IMR-90 (cell line): Measurements from ENCODE around the gene PPM1G.

Experiments used
- BHLHE40 ChIP-seq: fragments of 150-350 bp; IDR thresholded peaks from 2 replicates; pipeline ENCODE4 v1.6.1; 2016; ENCODE audit warnings: mild to moderate bottlenecking, low read depth, low read length
- CEBPB ChIP-seq: IDR thresholded peaks from 2 replicates; pipeline ENCODE4 v1.6.1; 2012; ENCODE audit warnings: low read depth, low read length, improper control_type of control experiment
- CTCF ChIP-seq: conservative IDR thresholded peaks from 2 replicates; pipeline ENCODE4 v1.5.1; 2012; ENCODE audit warnings: mild to moderate bottlenecking, low read depth, low read length, improper control_type of control experiment
- FOS ChIP-seq: fragments of 150-350 bp; IDR thresholded peaks from 2 replicates; pipeline ENCODE4 v1.6.1; 2016; ENCODE audit warnings: low read depth, low read length
- MAFK ChIP-seq: IDR thresholded peaks from 2 replicates; pipeline ENCODE4 v1.6.1; 2012; ENCODE audit warnings: low read depth, low read length, improper control_type of control experiment
- MXI1 ChIP-seq: IDR thresholded peaks from 2 replicates; pipeline ENCODE4 v1.6.1; 2012; ENCODE audit warnings: low read depth, mild to moderate bottlenecking, low read length, moderate library complexity, borderline replicate concordance
- POLR2A ChIP-seq: IDR thresholded peaks from 2 replicates; pipeline ENCODE4 v1.6.1; 2012; ENCODE audit warnings: mild to moderate bottlenecking, low read depth, low read length
- RAD21 ChIP-seq: IDR thresholded peaks from 2 replicates; pipeline ENCODE4 v1.6.1; 2012; ENCODE audit warnings: low read length, improper control_type of control experiment
- RCOR1 ChIP-seq: IDR thresholded peaks from 2 replicates; pipeline ENCODE4 v1.6.1; 2012; ENCODE audit warnings: mild to moderate bottlenecking, low read length, improper control_type of control experiment; ENCODE audit not compliant: insufficient replicate concordance
- SMC3 ChIP-seq: fragments of 150-350 bp; IDR thresholded peaks from 2 replicates; pipeline ENCODE4 v1.6.1; 2016; ENCODE audit warnings: low read depth, mild to moderate bottlenecking, antibody characterized with exemption, low read length, moderate library complexity
- USF2 ChIP-seq: fragments of 150-350 bp; IDR thresholded peaks from 2 replicates; pipeline ENCODE4 v1.6.1; 2017; ENCODE audit warnings: mild to moderate bottlenecking, antibody characterized with exemption, low read length, low read depth
- TF ChIP-seq, protein P1 (sequence below): fragments of 150-350 bp; IDR thresholded peaks from 2 replicates; pipeline ENCODE4 v1.6.1; 2016; ENCODE audit warnings: low read depth, mild to moderate bottlenecking, low read length, moderate library complexity, borderline replicate concordance

DNA sequence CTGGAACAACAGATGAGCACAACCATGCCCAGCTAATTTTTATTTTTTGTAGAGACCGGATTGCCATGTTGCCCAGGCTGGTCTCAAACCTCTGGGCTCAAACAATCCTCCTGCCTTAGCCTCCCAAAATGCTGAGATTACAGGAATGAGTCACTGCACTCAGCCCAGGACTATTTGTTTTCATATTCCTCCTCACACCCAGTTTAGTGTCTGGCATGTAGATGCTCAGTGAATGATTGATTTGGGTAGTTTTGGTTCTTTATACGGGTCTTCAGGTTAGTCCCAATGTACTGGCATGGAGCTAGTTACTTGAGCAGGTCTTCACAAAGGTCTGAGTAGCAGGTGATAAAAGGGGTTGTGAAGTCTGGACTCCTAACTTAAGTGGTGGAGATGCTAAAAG, 45.5 kb downstream of the PPM1G start:
- no peak for TF ChIP-seq CTCF
- no peak for TF ChIP-seq POLR2A
- no peak for TF ChIP-seq RCOR1
- TF ChIP-seq BHLHE40: no peak
- no peak for TF ChIP-seq FOS
- TF ChIP-seq USF2: no peak
- no peak for TF ChIP-seq RAD21
- TF ChIP-seq SMC3: no peak
- TF ChIP-seq CEBPB: no peak
- TF ChIP-seq MXI1: no peak
- TF ChIP-seq, protein P1, sequence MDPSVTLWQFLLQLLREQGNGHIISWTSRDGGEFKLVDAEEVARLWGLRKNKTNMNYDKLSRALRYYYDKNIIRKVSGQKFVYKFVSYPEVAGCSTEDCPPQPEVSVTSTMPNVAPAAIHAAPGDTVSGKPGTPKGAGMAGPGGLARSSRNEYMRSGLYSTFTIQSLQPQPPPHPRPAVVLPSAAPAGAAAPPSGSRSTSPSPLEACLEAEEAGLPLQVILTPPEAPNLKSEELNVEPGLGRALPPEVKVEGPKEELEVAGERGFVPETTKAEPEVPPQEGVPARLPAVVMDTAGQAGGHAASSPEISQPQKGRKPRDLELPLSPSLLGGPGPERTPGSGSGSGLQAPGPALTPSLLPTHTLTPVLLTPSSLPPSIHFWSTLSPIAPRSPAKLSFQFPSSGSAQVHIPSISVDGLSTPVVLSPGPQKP: no peak
- no peak for TF ChIP-seq MAFK
